ENCODE data around the gene PRMT1.
"Not testable (repeated sequence)": the region's sequence is repeated elsewhere in the genome, so short reads cannot be mapped to it uniquely, and the experiment has no call there.

Gene PRMT1

DNA sequence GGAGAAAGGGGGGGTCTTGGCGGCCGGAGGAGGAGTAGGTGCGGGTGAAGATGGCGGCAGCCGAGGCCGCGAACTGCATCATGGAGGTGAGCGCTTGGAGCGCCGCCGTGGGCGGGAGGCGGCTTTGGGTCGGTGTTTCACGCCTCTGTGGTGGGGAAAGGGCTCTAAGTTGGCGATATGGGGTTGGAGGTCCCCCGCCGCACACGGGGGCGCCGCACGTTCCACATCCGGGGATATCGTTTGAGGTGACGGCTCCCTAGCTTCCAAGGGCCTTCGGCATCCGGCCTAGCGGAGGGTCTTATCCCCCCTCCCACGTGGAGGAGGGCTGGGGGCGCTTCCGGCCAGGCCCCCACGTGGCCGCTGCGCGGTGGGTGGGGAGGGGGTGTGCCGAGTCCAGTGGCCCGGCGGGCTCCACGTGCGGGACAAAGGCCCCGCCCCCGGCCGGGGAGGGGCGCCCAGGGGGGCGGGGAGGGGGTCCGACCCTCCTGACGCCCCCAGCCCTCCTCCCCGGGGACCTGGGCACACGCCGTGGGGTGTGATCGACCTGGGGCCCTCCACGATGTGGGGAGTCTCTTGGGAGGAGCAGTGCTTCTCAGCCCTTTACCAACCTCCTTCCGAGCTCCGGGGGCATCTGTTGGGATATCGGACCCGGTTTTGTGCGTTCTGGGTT is at the start of gene PRMT1:
Gene PRMT1, plus strand, starts transcription at position 41 of the 670 bp plus-strand sequence. Its CDS starts 10 bp downstream, at position 51.
- in situ Hi-C loops (cut with MboI; ENCODE audit: low sequenced_read_pairs), result no loop called here

DNA sequence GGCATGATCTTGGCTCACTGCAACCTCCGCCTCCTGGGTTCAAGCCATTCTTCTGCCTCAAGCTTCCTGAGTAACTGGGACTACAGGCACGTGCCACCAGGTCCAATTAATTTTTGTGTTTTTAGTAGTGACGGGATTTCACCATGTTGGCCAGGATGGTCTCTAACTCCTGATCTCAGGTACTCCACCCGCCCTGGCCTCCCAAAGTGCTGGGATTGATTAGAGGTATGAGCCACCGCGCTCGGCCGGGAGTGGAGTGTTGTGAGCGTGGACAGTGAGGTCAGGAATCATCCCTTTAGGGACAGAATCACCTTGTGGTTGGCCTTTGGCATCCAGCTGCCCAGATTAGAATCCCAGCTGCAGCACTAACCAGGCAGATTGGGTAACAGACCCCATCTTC is 47.4 kb upstream of the PRMT1 start:
- in situ Hi-C loops (cut with MboI; ENCODE audit: low sequenced_read_pairs), result no loop called here

- in situ Hi-C loops (cut with MboI; ENCODE audit: low sequenced_read_pairs), result no loop called here
Observed at GRCh38 chr19:49631014-49631588, 46.0 kb upstream of the PRMT1 start.

- in situ Hi-C loops (cut with MboI; ENCODE audit: low sequenced_read_pairs), result no loop called here
Observed at GRCh38 chr19:49631610-49632192, 45.4 kb upstream of the PRMT1 start.

- in situ Hi-C loops (cut with MboI; ENCODE audit: low sequenced_read_pairs), result no loop called here
Observed at GRCh38 chr19:49632576-49632975, 44.5 kb upstream of the PRMT1 start.

DNA sequence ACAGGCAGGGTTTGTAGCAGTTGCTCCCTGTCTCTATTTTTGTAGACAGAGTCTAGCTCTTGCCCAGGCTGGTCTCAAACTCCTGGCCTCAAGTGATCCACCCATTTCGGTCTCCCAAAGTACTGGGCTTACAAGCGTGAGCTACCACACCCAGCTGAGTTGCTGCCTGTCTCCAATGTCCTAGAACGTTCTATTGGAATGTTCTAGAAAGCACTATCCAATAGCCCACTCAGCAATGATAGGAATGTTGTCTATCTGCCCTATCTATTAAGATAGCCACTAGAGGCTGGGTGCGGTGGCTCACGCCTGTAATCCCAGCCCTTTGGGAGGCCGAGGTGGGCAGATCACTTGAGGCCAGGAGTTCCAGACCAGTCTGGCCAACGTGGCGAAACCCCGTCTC is 43.8 kb upstream of the PRMT1 start:
- in situ Hi-C loops (cut with MboI; ENCODE audit: low sequenced_read_pairs), result not testable (repeated sequence)

GRCh38 chr19:49635530-49636232 is 41.4 kb upstream of the PRMT1 start:
- in situ Hi-C loops (cut with MboI; ENCODE audit: low sequenced_read_pairs), result no loop called here

- in situ Hi-C loops (cut with MboI; ENCODE audit: low sequenced_read_pairs), result no loop called here
Observed at GRCh38 chr19:49636233-49636932, 40.7 kb upstream of the PRMT1 start.

DNA sequence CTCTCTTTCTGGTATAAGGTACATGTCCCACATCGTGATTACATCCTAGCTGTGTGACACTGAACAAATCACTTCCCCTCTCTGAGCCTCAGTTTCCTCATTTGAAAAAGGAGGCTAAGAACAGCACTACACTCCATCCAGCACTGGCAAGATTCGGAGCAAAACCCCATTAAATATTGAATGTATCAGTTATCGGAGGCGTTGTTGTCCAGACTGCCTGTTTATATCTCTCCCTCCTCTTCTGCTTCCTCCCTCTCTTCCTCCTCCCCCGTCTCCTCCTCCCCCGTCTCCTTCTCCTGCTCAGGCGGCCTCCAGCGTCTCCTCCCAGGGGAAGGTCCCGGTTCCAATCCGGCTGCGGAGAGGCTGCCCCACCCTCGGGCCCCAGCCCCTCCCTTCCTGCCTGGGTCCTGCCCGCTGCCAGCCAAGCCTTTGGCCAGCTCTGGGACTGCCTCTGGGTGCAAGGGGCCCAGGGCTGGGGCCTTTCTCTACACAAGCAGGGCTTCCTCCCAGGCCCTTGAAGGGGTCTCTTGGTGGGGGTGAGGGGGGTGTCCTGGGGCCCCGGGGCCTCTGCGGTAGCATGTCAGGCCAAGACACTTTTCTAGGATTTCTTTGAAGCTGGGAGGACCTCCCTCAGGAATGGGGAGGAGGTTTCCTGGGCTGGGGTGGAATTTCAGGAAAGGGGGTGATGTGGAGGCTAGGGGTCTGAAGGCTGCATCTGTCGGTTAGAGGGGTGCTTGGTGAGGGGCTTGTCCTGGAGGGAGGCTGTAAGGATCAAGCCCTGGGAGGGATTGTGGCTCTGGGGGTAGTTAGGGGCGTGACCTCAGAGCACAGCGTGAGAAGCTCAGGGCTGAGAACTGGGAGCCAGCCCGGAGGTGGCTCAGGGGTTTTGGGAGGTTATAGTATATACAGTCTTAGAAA is 39.0 kb upstream of the PRMT1 start:
- in situ Hi-C loops (cut with MboI; ENCODE audit: low sequenced_read_pairs), result no loop called here

- in situ Hi-C loops (cut with MboI; ENCODE audit: low sequenced_read_pairs), result no loop called here
Observed at GRCh38 chr19:49639401-49640112, 37.5 kb upstream of the PRMT1 start.

GRCh38 chr19:49640113-49640898 is 36.8 kb upstream of the PRMT1 start, which contains the start of gene RRAS:
Gene RRAS (minus strand): TSS chr19:49640143. CDS start chr19:49640098, 45 bp downstream.
- in situ Hi-C loops (cut with MboI; ENCODE audit: low sequenced_read_pairs), result no loop called here

- in situ Hi-C loops (cut with MboI; ENCODE audit: low sequenced_read_pairs), result no loop called here
Observed at GRCh38 chr19:49641688-49642491, 35.2 kb upstream of the PRMT1 start, which contains the start of gene SCAF1. Gene SCAF1 (plus strand): TSS chr19:49642209. CDS start chr19:49645027, 2,818 bp downstream.

GRCh38 chr19:49642492-49643035 is 34.5 kb upstream of the PRMT1 start:
- in situ Hi-C loops (cut with MboI; ENCODE audit: low sequenced_read_pairs), result no loop called here

DNA sequence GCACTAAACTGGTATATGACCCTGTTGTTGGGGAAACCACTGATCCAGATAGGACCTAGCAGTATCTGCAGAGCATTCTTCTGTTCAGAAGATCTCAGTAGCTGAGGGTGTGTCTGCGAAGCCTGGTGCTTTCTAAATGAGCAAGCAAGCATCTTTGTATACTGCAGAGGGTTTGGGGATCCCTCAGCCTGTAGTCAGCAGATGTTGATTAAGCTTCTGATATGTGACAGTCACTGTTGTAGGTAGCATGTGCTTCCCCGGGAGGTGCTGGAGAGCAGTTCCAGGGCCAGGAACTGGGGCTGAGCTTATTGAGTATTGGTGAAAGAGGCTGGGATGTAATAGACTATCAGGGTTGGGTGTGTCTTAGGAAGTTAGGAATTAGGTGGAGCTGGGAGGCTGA is 33.6 kb upstream of the PRMT1 start:
- in situ Hi-C loops (cut with MboI; ENCODE audit: low sequenced_read_pairs), result no loop called here

GRCh38 chr19:49645592-49645991 is 31.5 kb upstream of the PRMT1 start:
- in situ Hi-C loops (cut with MboI; ENCODE audit: low sequenced_read_pairs), result no loop called here

DNA sequence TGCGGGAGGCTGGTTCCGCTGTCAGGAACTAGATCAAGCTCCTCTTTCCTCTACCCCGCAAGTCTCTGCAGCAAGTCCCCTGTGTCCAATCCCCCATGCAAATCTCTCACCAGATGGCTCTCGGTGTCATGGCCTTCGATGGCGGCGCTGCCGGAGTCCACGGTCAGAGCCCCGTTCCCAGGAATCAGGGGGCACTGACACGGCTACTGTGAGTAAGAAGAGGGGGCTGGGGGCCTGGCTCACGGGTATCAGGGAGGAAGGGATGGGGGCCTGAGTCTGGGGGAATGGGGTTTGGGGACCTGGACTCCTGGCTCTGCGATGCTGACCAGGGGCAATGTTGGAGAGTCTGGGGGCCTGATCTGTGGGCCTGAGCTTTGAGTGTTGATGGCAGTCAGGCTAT is 31.1 kb upstream of the PRMT1 start:
- in situ Hi-C loops (cut with MboI; ENCODE audit: low sequenced_read_pairs), result no loop called here

GRCh38 chr19:49646586-49646985 is 30.5 kb upstream of the PRMT1 start:
- in situ Hi-C loops (cut with MboI; ENCODE audit: low sequenced_read_pairs), result no loop called here
